ENCODE measurements around the gene TEX261.

Gene TEX261

DNA sequence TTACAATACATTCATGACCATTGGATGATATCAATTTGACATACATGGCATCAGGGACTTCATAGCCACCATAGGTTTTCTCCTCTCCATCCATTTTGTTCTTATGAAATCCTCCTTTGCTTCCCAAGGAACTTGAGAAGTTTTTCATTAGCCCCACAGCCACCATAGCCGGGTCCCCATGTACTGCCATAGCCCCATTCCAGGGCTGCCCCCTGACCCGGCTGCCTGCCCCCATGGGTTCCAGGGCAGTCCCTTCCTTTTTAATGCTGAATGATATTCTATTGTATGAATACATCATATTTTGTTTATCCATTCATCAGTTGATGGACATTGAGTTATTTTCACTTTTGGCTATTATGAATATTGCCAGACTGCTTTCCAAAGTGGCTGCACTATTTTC, 38.5 kb downstream of the TEX261 start:
- DNase-seq: no peak

DNA sequence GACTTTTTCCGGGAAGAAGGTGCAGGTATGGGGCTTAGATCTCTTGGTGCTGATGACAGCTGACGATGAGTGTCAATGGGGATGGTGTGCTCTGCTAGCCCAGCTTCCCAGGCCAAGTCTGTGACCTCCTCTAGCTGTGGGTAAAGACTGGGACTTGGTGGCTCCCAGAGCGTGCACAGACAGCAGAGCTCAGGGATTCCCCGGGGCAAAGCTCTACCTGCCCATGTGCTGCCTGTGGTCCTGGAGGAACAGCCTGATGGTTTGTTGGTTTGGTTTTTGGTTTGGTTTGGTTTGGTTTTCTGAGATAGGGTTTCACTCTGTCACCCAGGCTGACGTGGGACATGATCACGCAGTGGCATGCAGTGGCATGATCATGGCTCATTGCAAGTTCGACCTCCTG, 39.8 kb downstream of the TEX261 start:
- DNase-seq: no peak

DNA sequence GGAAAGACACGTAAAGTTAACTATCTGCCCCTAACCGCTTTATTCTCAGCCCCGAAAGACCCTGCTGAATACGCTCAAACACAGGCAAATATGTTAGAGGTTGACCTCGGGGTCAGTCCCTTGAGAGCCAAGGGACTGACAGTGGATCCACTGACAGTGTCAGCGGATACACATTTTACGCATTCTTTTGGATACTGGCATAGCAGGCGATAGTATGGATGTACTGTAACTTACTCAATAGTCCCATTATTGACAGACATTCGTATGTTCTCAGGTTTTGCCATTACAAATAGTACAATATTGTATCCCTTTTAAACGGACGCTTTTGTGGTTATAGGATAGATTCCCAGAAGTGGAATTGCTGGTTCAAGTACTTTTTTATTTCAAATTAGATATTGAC, 45.6 kb downstream of the TEX261 start:
- no peak for DNase-seq

- peak; percentile 44 to 72 (median 67) for DNase-seq
Observed at GRCh38 chr2:70948337-70949003, 46.2 kb downstream of the TEX261 start.

- DNase-seq: peak in 1 of 5 donors; percentile 20
Observed at GRCh38 chr2:70947556-70948184, 47.0 kb downstream of the TEX261 start.

DNA sequence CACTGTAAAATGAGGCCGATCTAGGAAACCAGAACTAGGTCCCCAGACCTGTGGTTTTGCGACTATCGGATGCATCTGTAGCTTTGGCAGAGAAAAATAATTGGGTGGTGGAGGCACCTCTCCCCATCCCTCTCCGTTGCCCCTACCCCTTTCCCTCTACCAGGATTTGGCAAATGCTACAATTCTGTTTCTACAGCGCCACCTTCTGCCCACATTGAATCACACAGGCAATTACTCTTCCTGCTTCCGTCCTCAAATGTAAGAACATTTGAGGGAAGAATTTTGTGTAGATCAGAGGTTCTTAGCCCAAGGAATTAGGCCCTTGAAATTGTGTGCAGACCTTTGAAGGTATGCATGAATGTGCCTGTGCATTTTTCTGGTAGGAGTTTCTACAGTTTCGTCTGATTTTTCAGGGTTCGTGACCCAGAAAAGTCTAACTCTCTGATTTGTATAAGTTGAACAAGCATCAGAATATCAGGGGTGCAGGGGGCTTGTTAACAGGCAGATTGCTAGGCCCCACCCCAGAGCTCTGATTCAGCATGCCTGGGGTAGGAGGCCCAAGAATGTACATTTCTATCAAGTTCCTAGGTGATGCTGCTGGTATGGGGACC, 47.7 kb downstream of the TEX261 start:
- DNase-seq: peak in 3 of 5 donors; percentile 22 to 52 (median 46)

DNA sequence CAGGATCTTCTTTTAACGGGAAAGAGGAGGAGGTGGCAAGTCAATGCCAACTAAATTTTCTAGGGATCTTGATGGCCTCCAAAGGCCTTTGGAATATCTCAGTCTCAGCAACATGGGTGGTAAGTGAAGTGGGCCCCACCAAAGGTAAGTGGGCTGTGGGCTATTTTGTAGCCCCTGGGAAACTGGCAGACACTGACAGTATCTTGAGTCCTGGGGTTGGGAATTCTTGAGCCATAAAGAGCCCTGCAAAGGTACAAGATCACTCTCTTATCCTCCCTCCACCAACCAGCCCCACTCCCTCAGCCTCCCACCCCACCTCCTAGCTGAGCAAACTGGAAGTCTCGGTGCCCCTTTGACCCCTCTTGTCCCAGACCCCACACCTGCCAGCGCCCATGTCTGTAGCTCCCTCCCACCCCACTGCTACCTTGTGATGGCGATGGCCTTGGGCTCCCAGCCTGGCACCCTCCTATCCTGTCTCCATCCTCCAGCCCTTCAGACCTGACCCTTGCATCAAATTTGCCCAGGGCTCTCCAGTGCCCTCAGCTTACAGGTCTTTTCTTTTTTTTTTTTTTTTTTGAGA, 50.5 kb downstream of the TEX261 start:
- no peak for DNase-seq

- DNase-seq: no peak
Observed at GRCh38 chr2:70943205-70943871, 51.3 kb downstream of the TEX261 start.

DNA sequence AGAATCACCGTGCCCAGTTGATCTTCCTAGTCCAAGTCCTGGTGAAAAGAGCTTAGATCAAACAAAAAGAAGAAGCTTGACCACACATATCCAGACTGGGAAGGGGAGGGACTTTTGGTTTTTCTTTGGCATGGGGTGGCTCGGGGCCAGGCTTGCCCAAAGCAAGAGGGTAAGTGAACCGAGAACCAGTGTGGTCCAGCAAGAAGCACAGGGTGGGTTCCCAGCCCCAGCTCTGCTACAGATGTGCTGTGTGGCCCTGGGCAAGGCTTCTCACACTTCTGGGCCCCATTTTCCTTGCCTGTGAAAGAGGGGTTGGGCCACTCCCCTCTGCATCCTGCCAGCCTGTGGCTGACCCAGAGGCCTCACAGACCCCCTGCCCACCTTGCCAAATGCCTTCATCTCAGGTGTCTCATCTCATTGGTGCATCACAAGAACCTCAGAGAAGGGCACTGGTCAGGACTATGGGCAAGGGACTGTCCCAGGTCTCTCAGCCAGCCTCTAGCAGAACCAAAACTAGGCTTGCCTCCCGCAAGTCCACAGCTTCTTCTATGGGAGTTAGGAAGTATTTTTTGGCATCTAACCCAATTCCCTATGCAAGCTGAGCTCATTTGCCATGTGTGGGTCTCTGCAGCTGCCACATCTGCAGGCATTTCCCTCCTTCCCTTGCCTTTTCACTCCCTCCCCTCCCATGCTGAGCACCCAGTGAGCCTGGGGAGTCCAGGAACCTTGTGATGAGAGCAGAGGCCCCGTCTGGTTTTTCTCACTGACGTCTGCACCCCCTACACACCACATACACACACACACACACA, 52.1 kb downstream of the TEX261 start:
- DNase-seq: no peak

DNA sequence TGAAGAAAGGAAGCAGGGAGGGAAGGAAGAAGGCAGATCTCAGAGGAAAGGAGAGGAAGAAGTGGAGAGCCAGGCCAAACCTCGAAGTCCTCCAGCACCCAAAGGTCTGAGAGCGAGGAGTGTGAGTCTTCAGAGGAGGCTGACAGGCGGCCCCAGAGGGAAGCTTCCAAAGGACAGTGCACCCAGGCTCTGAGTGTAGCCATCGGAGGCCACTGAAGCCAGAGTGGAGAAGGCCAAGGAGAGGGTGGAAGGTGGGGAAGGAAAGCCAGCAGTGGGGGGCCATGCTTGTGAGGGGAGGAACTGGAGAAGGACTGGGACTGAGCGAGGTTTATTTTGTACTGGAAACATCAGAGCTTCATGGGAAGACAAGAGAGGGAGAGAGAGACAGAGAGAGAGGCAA, 53.0 kb downstream of the TEX261 start:
- no peak for DNase-seq

- DNase-seq: no peak
Observed at GRCh38 chr2:70941186-70941585, 53.5 kb downstream of the TEX261 start.

DNA sequence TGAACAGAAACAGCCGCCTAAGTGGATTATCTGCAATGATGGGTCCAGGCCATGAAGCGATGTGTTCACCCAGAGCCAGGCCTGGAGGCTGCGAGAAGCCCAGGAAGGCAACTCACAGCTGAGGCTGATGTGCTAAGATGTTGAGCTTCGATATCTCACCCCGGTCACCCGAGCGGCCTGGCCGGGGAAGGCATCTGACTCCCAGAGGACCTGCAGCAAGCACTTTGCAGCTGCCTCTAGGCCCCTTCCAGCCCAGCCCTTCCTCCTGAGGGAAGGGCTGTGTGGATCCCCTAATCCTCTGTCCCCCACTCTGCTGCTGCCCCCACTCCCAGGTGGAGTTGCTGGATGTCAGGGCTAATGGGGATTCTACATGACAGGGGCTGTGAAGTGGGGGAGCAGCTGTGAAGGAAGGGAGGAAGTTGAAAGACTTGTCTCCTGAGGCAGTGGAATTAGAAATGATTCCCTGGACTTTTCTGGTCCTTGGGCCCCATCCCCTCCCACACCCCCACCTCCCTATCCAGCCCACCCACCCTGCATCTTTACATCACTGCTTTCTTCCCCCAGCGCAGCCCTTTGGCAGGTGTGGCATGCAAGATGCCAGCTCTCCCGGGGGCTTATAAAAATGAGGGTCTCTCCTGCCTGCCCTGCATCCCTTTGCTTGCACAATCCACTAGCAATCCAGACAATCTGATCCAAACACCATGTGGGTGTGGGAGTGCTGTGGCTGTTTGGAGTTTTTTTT, 54.7 kb downstream of the TEX261 start:
- no peak for DNase-seq

GRCh38 chr2:70939001-70939838, 55.5 kb downstream of the TEX261 start:
- no peak for DNase-seq

DNA sequence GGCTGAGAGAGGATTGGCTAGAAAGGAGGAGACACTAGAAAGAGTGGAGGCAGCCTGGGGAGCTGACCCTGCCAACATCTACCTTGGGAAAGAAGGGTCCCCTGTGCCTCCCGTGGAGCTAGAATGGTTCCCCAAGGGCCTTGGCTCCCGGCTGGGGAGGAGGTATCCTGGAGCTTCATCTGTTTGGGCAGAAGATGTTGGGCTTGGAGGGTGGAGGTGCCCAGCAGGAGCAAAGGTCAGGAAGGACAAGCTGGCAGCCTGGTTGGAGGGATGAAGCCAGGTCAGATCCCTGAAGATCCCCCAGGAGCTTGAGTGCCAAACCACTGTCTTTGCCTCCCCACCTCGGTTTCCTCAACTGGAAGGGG, 56.1 kb downstream of the TEX261 start:
- DNase-seq: no peak

GRCh38 chr2:70937866-70938585, 56.6 kb downstream of the TEX261 start:
- no peak for DNase-seq

DNA sequence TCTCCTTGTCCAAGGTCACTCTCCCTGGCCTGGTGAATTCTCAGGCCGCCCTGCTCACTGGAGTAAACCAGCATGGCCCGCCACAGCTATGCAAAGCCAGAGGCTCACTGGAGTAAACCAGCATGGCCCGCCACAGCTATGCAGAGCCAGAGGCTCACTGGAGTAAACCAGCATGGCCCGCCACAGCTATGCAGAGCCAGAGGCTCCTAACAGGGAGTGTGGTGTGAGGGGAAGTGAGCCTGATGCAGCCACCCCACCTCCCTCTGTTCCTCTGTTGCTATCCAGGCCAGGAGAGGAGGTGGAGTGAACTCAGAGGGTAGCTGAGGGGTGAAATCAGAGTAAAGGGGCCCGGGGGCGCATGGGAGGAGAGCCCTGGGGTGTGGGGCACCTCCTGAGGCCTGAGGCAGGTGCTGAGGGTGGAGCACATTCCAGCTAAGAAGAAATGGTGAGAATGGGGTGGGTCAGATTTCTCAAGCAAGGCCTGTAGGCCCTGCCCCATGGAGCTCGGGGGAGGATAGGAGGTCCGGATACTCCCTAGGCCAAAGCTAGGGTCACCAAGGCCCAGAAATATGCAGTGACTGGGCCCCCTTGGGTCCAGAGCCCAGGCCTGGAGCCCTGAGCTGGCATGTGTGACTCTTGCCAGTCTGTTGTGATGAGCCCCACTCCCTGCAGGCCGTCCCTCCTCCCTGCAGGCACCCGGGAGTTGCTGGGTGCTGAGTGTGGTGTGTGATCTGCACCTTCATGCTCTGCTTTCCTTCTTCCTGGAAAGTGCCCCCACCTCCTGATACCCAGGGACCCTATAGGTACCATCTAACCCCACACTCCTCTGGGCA, 57.5 kb downstream of the TEX261 start:
- no peak for DNase-seq

DNA sequence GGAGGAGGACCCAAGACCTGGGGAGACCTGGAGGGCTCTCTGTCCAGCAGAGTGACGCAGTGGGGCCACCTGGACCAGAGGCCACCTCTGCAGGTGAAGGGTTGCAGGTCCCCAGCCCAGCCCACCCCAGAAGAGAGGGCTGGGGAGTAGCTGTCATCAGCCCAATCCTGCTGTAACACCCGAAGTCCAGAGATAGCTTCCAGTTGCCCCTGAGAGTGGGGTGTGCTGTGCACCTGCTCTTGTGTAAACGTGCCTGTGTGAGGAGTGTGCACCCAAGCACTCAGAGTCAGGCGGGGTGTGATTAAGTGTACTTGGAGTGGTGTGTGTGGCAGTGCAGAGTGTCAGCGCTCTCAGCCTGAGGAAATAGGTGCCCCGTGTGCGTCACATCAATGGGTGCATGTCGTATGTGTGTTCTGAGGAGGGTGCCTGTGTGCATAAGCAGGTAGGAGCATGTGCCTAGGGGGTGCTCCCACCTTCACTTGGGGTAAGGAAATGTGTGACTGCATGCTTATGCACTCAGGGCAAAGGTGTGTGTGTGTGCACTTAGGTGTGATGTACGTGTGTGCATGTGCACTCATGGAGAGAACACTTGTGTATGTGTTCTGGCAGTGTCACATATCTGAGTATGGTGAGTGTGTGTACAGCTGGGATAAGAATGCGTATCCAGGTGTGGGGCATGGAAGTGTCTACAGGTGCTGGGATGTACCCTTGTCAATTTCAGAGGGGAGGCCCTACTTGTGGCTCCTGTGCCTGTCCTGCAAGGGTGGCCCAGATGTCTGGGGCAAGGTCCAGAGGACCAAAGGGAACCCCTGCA, 58.3 kb downstream of the TEX261 start:
- no peak for DNase-seq
